HUES64 (cell line): ENCODE measurements around the gene ATP8A1.

Experiments used
- H3K27ac ChIP-seq: 2 replicates; pipeline ENCODE4 v1.7.0; 2013; ENCODE audit warnings: low read depth, low read length, inconsistent platforms
- H3K27me3 ChIP-seq: 2 replicates; pipeline ENCODE4 v1.6.1; 2013; ENCODE audit warnings: mild to moderate bottlenecking, low read length; ENCODE audit not compliant: insufficient read depth
- H3K36me3 ChIP-seq: 2 replicates; pipeline ENCODE4 v1.6.1; 2013; ENCODE audit warnings: mild to moderate bottlenecking, low read length; ENCODE audit not compliant: insufficient read depth
- H3K4me1 ChIP-seq: 2 replicates; pipeline ENCODE4 v1.6.1; 2013; ENCODE audit warnings: mild to moderate bottlenecking, low read length, moderate library complexity; ENCODE audit not compliant: insufficient read depth
- H3K4me3 ChIP-seq: 2 replicates; pipeline ENCODE4 v1.5.1; 2013; ENCODE audit warnings: mild to moderate bottlenecking, low read length, moderate library complexity
- H3K9ac ChIP-seq: 2 replicates; pipeline ENCODE4 v1.6.1; 2013; ENCODE audit warnings: mild to moderate bottlenecking, low read depth, low read length
- H3K9me3 ChIP-seq: 2 replicates; pipeline ENCODE4 v1.6.1; 2013; ENCODE audit warnings: low read depth, low read length; ENCODE audit not compliant: insufficient read depth
- WGBS: fragments of 150-250, 120-280 bp; methylation state at CpG from one replicate; pipeline ENCODE4 v1.1.7; 2013; ENCODE audit warnings: missing lambda C conversion rate; 5-methylcytosine and 5-hydroxymethylcytosine counted together

ATP8A1 gene

GRCh38 chr4:42531341-42532030 lies 125.4 kb downstream of the ATP8A1 start:
- WGBS: 92% methylated on average over 4 of the region's 4 CpGs
- Histone ChIP-seq H3K27ac (no peak overlapping the region), H3K4me3 (no peak overlapping the region), H3K4me1 (no peaks in the 10 kb centered on the region), H3K27me3 (no peaks in the 10 kb centered on the region), H3K9me3 (no peaks in the 10 kb centered on the region), H3K9ac (no peak overlapping the region), H3K36me3 (no peaks in the 10 kb centered on the region)

DNA sequence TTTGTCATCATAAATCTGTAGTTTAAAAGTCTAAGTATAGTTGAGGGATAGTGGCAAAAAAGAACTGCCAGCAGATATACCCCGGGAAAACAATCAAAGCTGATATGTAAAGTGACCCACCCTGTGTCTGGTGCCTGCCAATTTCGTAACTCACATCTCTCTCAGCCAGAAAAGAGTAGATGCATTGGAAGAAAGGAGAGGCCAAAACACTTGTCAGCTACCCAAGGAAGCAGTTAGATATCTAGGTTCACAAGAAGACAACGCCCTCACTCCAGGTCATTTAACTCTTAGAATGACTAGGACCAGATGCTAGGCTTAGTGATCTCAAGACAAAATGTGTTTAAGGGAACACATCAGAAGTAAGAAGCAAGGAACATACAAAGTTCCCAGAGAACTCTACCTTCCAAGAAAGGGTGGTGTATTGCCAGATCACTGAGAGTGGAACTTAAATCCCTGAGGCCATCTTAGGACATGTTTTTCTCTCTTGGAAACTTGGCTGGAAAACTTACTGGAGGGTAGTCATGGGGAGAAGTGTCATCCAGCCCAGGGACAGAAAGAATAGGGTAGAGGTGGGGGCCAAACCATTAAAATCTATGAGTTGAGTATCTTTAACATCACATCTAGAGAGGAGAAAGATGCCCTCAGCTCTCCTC lies 133.7 kb downstream of the ATP8A1 start:
- Histone ChIP-seq H3K4me3 (no peak overlapping the region), H3K36me3 (0 out of 2 replicates have a peak, but pooled peaks cover 4% of the 10 kb centered on the region), H3K27ac (no peak overlapping the region), H3K4me1 (no peaks in the 10 kb centered on the region), H3K9ac (no peak overlapping the region), H3K9me3 (no peaks in the 10 kb centered on the region), H3K27me3 (no peaks in the 10 kb centered on the region)
- WGBS: 94% methylated on average over 3 of the region's 3 CpGs

- WGBS: 20% methylated on average over 2 of the region's 3 CpGs
These were observed 137.0 kb downstream of the ATP8A1 start for GRCh38 chr4:42519803-42520417.

GRCh38 chr4:42515156-42515884 lies 141.6 kb downstream of the ATP8A1 start:
- peaks cover 34% of the 10 kb centered on the region for H3K27me3 ChIP-seq
- WGBS: 15% methylated on average over 3 of the region's 5 CpGs
- H3K4me1 ChIP-seq: peaks cover 45% of the 10 kb centered on the region
- no peak overlapping the region; the same call in 1 of the 2 replicates for H3K27ac ChIP-seq
- H3K9ac ChIP-seq: no peak overlapping the region
- no peaks in the 10 kb centered on the region for H3K9me3 ChIP-seq
- H3K4me3 ChIP-seq: no peak overlapping the region
- no peaks in the 10 kb centered on the region for H3K36me3 ChIP-seq

More at GRCh38 chr4:42519803-42520417, 137.0 kb downstream of the ATP8A1 start:
- Histone ChIP-seq H3K27ac (no peak overlapping the region), H3K27me3 (peaks cover 18% of the 10 kb centered on the region), H3K4me1 (peaks cover 12% of the 10 kb centered on the region; the same call in 1 of the 2 replicates), H3K9ac (no peak overlapping the region), H3K4me3 (no peak overlapping the region), H3K9me3 (no peaks in the 10 kb centered on the region), H3K36me3 (0 out of 2 replicates have a peak, but pooled peaks cover 4% of the 10 kb centered on the region)

GRCh38 chr4:42513748-42514492 lies 143.0 kb downstream of the ATP8A1 start:
- Histone ChIP-seq H3K9me3 (no peaks in the 10 kb centered on the region), H3K27ac (no peak overlapping the region), H3K27me3 (peaks cover 34% of the 10 kb centered on the region), H3K4me1 (peaks cover 45% of the 10 kb centered on the region), H3K36me3 (no peaks in the 10 kb centered on the region), H3K4me3 (no peak overlapping the region), H3K9ac (no peak overlapping the region)
- 73% methylated on average over 4 of the region's 5 CpGs for WGBS

- H3K4me3 ChIP-seq: no peak overlapping the region
- no peaks in the 10 kb centered on the region for H3K36me3 ChIP-seq
- H3K4me1 ChIP-seq: peaks cover 45% of the 10 kb centered on the region
- H3K9me3 ChIP-seq: no peaks in the 10 kb centered on the region
- WGBS: 78% methylated on average over 3 of the region's 3 CpGs
- no peak overlapping the region for H3K9ac ChIP-seq
- H3K27ac ChIP-seq: no peak overlapping the region
- peaks cover 34% of the 10 kb centered on the region for H3K27me3 ChIP-seq
These were observed 144.7 kb downstream of the ATP8A1 start for GRCh38 chr4:42512226-42512625.

DNA sequence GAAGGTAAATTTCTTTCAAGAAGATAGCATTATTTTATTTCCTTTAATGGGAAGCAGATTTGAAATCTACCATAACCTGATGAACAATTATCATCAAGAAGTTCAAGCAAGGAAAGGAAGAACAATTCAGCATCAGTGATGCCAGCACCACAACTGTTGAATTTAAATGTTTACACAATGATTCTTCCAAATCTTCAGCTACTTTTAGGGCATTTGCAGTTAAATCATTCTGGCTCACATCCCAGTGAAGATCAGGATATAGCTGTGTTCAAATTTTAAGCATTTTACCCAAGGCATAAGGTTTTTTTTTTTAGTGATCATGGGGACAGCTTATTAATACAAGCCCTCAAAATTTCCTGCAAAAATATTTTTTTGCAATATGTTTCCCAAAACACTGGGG lies 146.7 kb downstream of the ATP8A1 start:
- Histone ChIP-seq H3K4me1 (peaks cover 36% of the 10 kb centered on the region), H3K27me3 (peaks cover 19% of the 10 kb centered on the region), H3K4me3 (no peak overlapping the region), H3K27ac (no peak overlapping the region), H3K36me3 (no peaks in the 10 kb centered on the region), H3K9ac (no peak overlapping the region), H3K9me3 (no peaks in the 10 kb centered on the region)

GRCh38 chr4:42501624-42502401 lies 155.1 kb downstream of the ATP8A1 start:
- no peak overlapping the region for H3K4me3 ChIP-seq
- 45% methylated on average over 6 of the region's 6 CpGs for WGBS
- H3K9me3 ChIP-seq: no peaks in the 10 kb centered on the region
- H3K27me3 ChIP-seq: peaks cover 4% of the 10 kb centered on the region; the same call in 1 of the 2 replicates
- no peak overlapping the region for H3K9ac ChIP-seq
- H3K36me3 ChIP-seq: no peaks in the 10 kb centered on the region
- no peak overlapping the region for H3K27ac ChIP-seq
- H3K4me1 ChIP-seq: peaks cover 22% of the 10 kb centered on the region

GRCh38 chr4:42498040-42498439 lies 158.9 kb downstream of the ATP8A1 start:
- WGBS: 97% methylated on average over 2 of the region's 2 CpGs
- Histone ChIP-seq H3K9me3 (no peaks in the 10 kb centered on the region), H3K9ac (no peak overlapping the region), H3K27me3 (peaks cover 4% of the 10 kb centered on the region; the same call in 1 of the 2 replicates), H3K36me3 (no peaks in the 10 kb centered on the region), H3K4me3 (no peak overlapping the region), H3K27ac (no peak overlapping the region), H3K4me1 (peaks cover 21% of the 10 kb centered on the region)
